ENCODE results near the gene TSSC4. TPM values are rescaled to one million over a fixed set of nuclear protein-coding genes. Genes with fewer than 3 reads are reported as not detected.

The TSSC4 gene
- total and polyA plus RNA-seq, 8 donors, result 20.1 to 47.6 (median 29.0) TPM

DNA sequence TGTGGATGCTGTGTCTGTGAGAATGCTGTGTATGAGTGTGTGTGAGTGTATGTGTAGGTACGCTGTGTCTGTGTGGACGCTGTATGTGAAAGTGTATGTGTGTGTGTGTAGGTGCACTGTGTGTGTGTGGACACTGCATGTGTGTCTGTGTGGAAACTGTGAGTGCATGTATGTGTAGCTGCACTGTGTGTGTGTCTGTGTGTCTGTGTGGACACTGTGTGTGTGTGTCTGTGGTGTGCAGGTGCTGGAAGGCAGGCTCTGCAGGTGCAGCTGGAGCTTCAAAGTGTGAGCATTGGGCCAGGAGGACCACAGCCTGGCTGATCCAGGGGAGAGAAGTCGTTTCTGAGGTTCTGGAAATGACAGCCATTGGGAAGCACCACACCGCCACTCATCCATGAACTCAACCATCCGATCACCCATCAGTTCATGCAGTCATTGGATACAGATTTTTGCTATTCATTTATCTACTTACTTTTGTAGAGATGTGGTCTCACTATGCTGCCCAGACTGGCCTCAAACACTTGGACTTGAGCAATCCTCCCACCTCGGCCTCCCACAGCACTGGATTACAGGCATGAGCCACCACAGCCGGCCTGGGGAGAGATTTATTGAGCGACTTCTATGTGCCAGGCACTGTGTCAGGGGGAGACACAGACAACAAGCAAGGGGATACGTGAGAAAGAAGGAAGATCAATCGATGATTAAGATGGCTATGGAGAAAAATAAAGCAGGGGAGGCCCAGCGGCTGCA, 34.1 kb downstream of the TSSC4 start:
- intact Hi-C loops (cut with DNase I), result no loop called here

DNA sequence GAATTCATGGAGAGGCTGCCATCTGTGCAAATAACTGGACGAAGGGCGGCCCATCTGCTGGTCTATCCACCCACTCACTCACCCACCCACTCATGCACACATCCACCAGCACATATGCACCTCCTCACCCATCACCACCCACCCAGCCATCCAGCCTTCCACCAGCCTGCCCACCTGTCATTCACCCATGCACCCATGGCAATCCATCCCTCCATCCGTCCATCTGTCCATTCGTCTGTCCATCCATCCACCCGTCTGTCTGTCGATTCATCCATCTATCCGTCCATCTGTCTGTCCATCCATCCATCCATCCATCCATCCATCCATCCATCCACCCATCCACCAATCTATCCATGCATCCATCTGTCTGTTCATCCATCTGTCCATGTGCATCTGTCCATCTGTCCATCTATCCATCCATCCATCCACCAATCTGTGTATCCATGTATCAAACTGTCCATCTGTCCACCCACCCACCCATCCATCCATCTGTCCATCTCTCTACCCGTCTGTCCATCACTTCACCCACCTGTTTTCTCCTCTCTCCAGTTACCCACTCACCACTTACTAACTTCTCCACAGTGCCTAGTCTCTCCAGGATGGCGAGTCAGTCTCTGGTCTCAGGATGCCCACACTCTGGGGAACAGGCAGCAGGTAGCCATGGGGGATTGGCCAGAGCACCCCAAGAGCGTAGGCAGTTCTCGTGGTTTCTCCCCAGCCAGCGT, 34.9 kb downstream of the TSSC4 start:
- peak in 2 of 4 donors; percentile 24 to 27 for DNase-seq
- H3K27ac ChIP-seq, result no peak overlapping the region
- H3K9me3 ChIP-seq, result no peaks in the 10 kb centered on the region
- no peak overlapping the region for H3K4me3 ChIP-seq
- TF ChIP-seq, protein P1, sequence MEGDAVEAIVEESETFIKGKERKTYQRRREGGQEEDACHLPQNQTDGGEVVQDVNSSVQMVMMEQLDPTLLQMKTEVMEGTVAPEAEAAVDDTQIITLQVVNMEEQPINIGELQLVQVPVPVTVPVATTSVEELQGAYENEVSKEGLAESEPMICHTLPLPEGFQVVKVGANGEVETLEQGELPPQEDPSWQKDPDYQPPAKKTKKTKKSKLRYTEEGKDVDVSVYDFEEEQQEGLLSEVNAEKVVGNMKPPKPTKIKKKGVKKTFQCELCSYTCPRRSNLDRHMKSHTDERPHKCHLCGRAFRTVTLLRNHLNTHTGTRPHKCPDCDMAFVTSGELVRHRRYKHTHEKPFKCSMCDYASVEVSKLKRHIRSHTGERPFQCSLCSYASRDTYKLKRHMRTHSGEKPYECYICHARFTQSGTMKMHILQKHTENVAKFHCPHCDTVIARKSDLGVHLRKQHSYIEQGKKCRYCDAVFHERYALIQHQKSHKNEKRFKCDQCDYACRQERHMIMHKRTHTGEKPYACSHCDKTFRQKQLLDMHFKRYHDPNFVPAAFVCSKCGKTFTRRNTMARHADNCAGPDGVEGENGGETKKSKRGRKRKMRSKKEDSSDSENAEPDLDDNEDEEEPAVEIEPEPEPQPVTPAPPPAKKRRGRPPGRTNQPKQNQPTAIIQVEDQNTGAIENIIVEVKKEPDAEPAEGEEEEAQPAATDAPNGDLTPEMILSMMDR (IDR thresholded peaks at IDR 0.05), result no peak
- no peaks in the 10 kb centered on the region for H3K36me3 ChIP-seq
- H3K27me3 ChIP-seq, result peaks cover 0 to 6% of the 10 kb centered on the region in 2 donors
- no peak for ATAC-seq
- H3K4me1 ChIP-seq, result no peaks in the 10 kb centered on the region
- intact Hi-C loops (cut with DNase I), result no loop called here

More for the DNA sequence above, 34.1 kb downstream of the TSSC4 start:
- H3K36me3 ChIP-seq, result no peaks in the 10 kb centered on the region
- H3K27me3 ChIP-seq, result peaks cover 0 to 6% of the 10 kb centered on the region in 2 donors
- H3K4me3 ChIP-seq, result no peak overlapping the region
- H3K9me3 ChIP-seq, result no peaks in the 10 kb centered on the region
- H3K4me1 ChIP-seq, result no peaks in the 10 kb centered on the region
- H3K27ac ChIP-seq, result no peak overlapping the region
- TF ChIP-seq, protein P1 (IDR thresholded peaks at IDR 0.05), result no peak
- ATAC-seq, result no peak
- DNase-seq, result peak in 1 of 4 donors; percentile 4

DNA sequence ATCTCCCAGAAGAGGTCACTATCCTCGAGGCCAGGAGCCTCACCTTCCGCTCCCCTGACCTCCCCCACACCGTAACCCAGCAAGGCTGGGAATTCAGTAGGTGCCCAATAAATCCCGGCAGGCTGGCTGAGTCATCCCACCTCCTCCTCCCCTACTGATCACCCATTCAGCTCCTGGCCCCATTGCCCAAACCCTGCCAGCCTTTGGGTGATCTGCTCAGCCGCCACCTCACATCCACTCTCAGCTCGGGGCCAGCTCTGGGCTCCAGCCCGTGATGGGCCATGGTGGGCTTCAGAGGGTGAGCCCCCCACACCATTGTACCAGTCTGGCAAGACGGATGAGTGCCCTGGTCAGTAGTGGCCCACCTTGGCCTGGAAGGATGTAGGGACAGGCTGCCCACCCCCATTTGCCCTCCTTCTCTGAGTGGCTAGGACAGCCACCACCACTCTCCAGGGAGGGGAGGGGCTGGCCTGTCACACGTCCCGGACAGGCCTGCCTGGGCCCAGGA, 35.5 kb downstream of the TSSC4 start:
- Histone ChIP-seq H3K36me3 (no peaks in the 10 kb centered on the region), H3K27ac (no peak overlapping the region), H3K4me3 (no peak overlapping the region), H3K4me1 (no peaks in the 10 kb centered on the region), H3K9me3 (no peaks in the 10 kb centered on the region), H3K27me3 (peaks cover 0 to 6% of the 10 kb centered on the region in 2 donors)
- DNase-seq (peak in 1 of 4 donors; percentile 60), ATAC-seq (no peak)
- intact Hi-C loops (cut with DNase I), result no loop called here
- TF ChIP-seq, protein P1 (IDR thresholded peaks at IDR 0.05), result no peak

DNA sequence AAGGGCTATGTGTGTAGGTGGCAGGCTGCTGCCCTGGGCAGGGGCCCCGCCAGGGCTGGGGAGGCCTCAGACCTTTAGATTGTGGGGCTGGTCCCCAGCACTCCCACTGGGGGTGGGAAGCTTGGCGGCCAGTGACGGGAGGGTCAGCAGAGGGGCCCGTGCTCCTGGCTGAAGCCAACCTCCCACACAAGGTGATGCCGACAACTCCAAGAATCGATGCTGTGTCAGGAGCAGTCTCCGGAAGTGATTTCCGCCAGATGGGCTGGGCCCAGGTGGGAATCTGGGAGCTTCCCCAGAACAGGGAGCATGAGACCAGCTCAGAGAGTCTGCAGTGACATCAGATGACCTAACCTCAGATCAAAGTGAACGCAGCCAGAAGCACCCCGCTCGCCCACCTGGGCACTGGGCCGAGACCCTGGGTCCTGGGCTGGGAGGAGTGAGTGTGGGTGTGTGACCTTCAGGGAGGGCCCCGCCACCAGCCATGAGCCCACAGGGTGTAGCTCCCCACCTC, 36.0 kb downstream of the TSSC4 start:
- DNase-seq (peak in 2 of 4 donors; percentile 27 to 60), ATAC-seq (no peak)
- intact Hi-C loops (cut with DNase I), result no loop called here
- no peaks in the 10 kb centered on the region for H3K4me1 ChIP-seq
- H3K27me3 ChIP-seq, result peaks cover 0 to 6% of the 10 kb centered on the region in 2 donors
- no peak overlapping the region for H3K4me3 ChIP-seq
- no peak overlapping the region for H3K27ac ChIP-seq
- H3K36me3 ChIP-seq, result no peaks in the 10 kb centered on the region
- no peaks in the 10 kb centered on the region for H3K9me3 ChIP-seq
- TF ChIP-seq, protein P1 (IDR thresholded peaks at IDR 0.05), result no peak

DNA sequence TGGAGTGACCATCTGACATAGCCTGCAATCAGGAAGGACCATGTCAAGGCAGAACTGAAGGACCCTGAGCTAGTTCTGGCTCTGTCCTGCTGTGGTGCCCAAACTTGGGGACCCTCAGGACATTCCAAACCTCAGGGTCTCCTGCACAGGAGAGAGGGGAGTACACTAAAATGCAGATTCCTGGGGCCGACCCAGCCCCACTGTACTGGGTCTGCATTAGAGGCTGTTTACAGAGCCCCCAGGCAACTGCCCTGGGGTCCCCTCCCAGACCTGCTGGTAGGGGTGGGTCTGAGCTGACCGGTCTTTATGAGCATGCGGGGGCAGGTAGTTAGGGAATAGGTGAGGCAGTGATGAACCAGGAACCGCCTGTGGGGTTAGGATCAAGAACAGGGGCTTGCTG, 37.0 kb downstream of the TSSC4 start:
- intact Hi-C loops (cut with DNase I), result no loop called here
- Histone ChIP-seq H3K27me3 (peaks cover 0 to 6% of the 10 kb centered on the region in 2 donors), H3K4me1 (no peaks in the 10 kb centered on the region), H3K9me3 (no peaks in the 10 kb centered on the region), H3K4me3 (no peak overlapping the region), H3K36me3 (no peaks in the 10 kb centered on the region), H3K27ac (no peak overlapping the region)
- TF ChIP-seq, protein P1 (IDR thresholded peaks at IDR 0.05), result no peak
- ATAC-seq (no peak), DNase-seq (peak in 2 of 4 donors; percentile 19 to 26)

All from left lung (tissue), 10 donors.